C4-2B (cell line): ENCODE data around the gene THRB.
A peak's percentile ranks its signal among the peaks of the same experiment; 100 is the strongest.

Experiments
- H3K27ac ChIP-seq: fragments of 450-650 bp; 2 replicates; pipeline ENCODE4 v1.5.1; 2017
- CTCF ChIP-seq: fragments of 450-650 bp; conservative IDR thresholded peaks from 2 replicates; pipeline ENCODE4 v1.5.1; 2017; ENCODE audit warnings: mild to moderate bottlenecking
- ZFX ChIP-seq: fragments of 450-650 bp; IDR thresholded peaks from 2 replicates; pipeline ENCODE4 v1.6.1; 2017

THRB gene

GRCh38 chr3:24086617-24087404 is 407.8 kb downstream of the THRB start:
- no peak overlapping the region for H3K27ac ChIP-seq
- no peak for TF ChIP-seq CTCF
- no peak for TF ChIP-seq ZFX

GRCh38 chr3:24086206-24086605 is 408.4 kb downstream of the THRB start:
- no peak for TF ChIP-seq CTCF
- no peak for TF ChIP-seq ZFX
- H3K27ac ChIP-seq, result no peak overlapping the region

- TF ChIP-seq CTCF, result no peak
- TF ChIP-seq ZFX, result no peak
- peak overlapping the region; percentile 69 for H3K27ac ChIP-seq
Observed at GRCh38 chr3:24072193-24072592, 422.5 kb downstream of the THRB start.

- H3K27ac ChIP-seq, result no peak overlapping the region
- TF ChIP-seq CTCF (peak; percentile 57), ZFX (no peak)
Observed at GRCh38 chr3:24069045-24069444, 425.6 kb downstream of the THRB start.

- TF ChIP-seq ZFX (no peak), CTCF (no peak)
- H3K27ac ChIP-seq, result no peak overlapping the region
Observed at GRCh38 chr3:24067483-24067882, 427.2 kb downstream of the THRB start.
